K562 (cell line): ENCODE data around the gene SNX10. TPM values are rescaled to one million over a fixed set of nuclear protein-coding genes. Genes with fewer than 3 reads are reported as not detected.

Source experiments
- ATAC-seq: fragments of 200-7000 bp; cut with Tn5 transposase; 3 replicates; pipeline ENCODE4 v1.9.1; 2020; ENCODE audit warnings: moderate library complexity
- BruUV-seq: library from RNA; stranded (reverse); fragments of 400-500 nt; replicated peaks from 2 replicates; lab custom pipeline; 2021; lab: Mats Ljungman, UMichigan
- CTCF ChIA-PET: fragments of 300-600 bp; formaldehyde crosslinking; extraction: SDS; loops from one replicate; lab custom pipeline; 2021; ENCODE audit warnings: low intra/inter-chr PET ratio; lab: Yijun Ruan, JAX
- POLR2A ChIA-PET: fragments of 300-600, 350-650 bp; sonication (Branson Sonifier 250); formaldehyde crosslinking; extraction: SDS; loops from one replicate; lab custom pipeline; 2021; ENCODE audit warnings: antibody characterized with exemption, inconsistent platforms; lab: Yijun Ruan, JAX
- DNase-seq, 4 experiments: peaks; one replicate each; pipeline versions ENCODE4 v3.0.0 to v3.0.0-alpha.2; 2011 to 2018; ENCODE audit warnings: low spot score in 3 of 4, mixed read lengths in 3 of 4; ENCODE audit errors: extremely low read depth in 1 of 4
- FAIRE-seq: peaks from 2 replicates; lab custom pipeline; 2011; peaks lifted over from hg19 to GRCh38; lab: Jason Lieb, UNC
- H2AFZ ChIP-seq: 2 replicates; pipeline ENCODE4 v1.6.0; 2011; ENCODE audit warnings: low read depth, low read length, control low read depth, inconsistent platforms
- H3K27ac ChIP-seq: fragments of 200-600 bp; 3 replicates; pipeline ENCODE4 v1.8.0; 2011; ENCODE audit warnings: low read depth, mild to moderate bottlenecking, control low read depth, inconsistent platforms, low read length, moderate library complexity, mixed read lengths; ENCODE audit errors: extremely low read depth
- H3K27me3 ChIP-seq, 2 experiments: fragments of 300-600 bp in 1 of 2; 2 replicates in 1 of 2; 3 replicates in 1 of 2; pipeline versions ENCODE4 v1.6.0 to v1.8.0; 2011; ENCODE audit warnings: inconsistent platforms in 2 of 2, low read length in 2 of 2, mild to moderate bottlenecking in 1 of 2, mixed read lengths in 1 of 2, moderate library complexity in 1 of 2; ENCODE audit not compliant: control insufficient read depth in 2 of 2, insufficient read depth in 2 of 2
- H3K36me3 ChIP-seq: fragments of 300-600 bp; 3 replicates; pipeline ENCODE4 v1.8.0; 2011; ENCODE audit warnings: mild to moderate bottlenecking, low read length, inconsistent platforms; ENCODE audit not compliant: control insufficient read depth, insufficient read depth
- H3K4me1 ChIP-seq, 2 experiments: fragments of 200-600 bp in 1 of 2; replicated peaks in 1 of 2; 2 replicates in 1 of 2; 3 replicates in 1 of 2; pipeline versions ENCODE4 v1.5.1 to v1.8.0; 2011; ENCODE audit warnings: inconsistent platforms in 2 of 2, low read length in 2 of 2, mild to moderate bottlenecking in 1 of 2, mixed read lengths in 1 of 2, moderate library complexity in 1 of 2; ENCODE audit not compliant: control insufficient read depth in 2 of 2, insufficient read depth in 2 of 2
- H3K4me2 ChIP-seq: 2 replicates; pipeline ENCODE4 v1.6.1; 2011; ENCODE audit warnings: low read length, control low read depth, inconsistent platforms, mixed read lengths; ENCODE audit not compliant: insufficient read depth
- H3K4me3 ChIP-seq: fragments of 200-600 bp; sonication (generic), shearing (Covaris generic); 2 replicates; pipeline ENCODE4 v1.5.1; 2016; ENCODE audit warnings: control low read depth, inconsistent platforms
- H3K79me2 ChIP-seq: fragments of 200-600 bp; 3 replicates; pipeline ENCODE4 v1.8.0; 2011; ENCODE audit warnings: low read length, inconsistent platforms; ENCODE audit not compliant: control insufficient read depth, insufficient read depth
- H3K9ac ChIP-seq, 2 experiments: 2 replicates each; pipeline versions ENCODE4 v1.6.0 to v1.6.1; 2011; ENCODE audit warnings: low read depth in 2 of 2, low read length in 2 of 2, control low read depth in 1 of 2, inconsistent platforms in 1 of 2, mild to moderate bottlenecking in 1 of 2, mixed read lengths in 1 of 2; ENCODE audit not compliant: insufficient read depth in 1 of 2
- H3K9me1 ChIP-seq: one replicate; pipeline ENCODE4 v1.6.0; 2011; ENCODE audit warnings: inconsistent platforms, mild to moderate bottlenecking, low read length, moderate library complexity; ENCODE audit not compliant: control insufficient read depth, insufficient read depth
- H3K9me3 ChIP-seq: replicated peaks from 2 replicates; pipeline ENCODE4 v1.5.1; 2011; ENCODE audit warnings: low read depth, low read length, inconsistent platforms; ENCODE audit not compliant: control insufficient read depth, insufficient read depth
- H4K20me1 ChIP-seq: replicated peaks from 2 replicates; pipeline ENCODE4 v1.6.1; 2011; ENCODE audit warnings: low read length, inconsistent platforms, mixed read lengths; ENCODE audit not compliant: control insufficient read depth, insufficient read depth
- BACH1 ChIP-seq: fragments of 200-800 bp; sonication (Bioruptor generic); IDR thresholded peaks from 2 replicates; pipeline ENCODE4 v1.6.1; 2016; ENCODE audit warnings: missing genetic modification characterization, missing compliant biosample characterization
- GATAD2A ChIP-seq: fragments of 450-650 bp; IDR thresholded peaks from 2 replicates; pipeline ENCODE4 v1.6.1; 2017
- MAFG ChIP-seq: fragments of 450-650 bp; conservative IDR thresholded peaks from 2 replicates; pipeline ENCODE4 v1.6.1; 2016; ENCODE audit warnings: missing genetic modification characterization, missing compliant biosample characterization
- POLR2B ChIP-seq: fragments of 450-650 bp; IDR thresholded peaks from 2 replicates; pipeline ENCODE4 v1.6.1; 2018; ENCODE audit warnings: low read depth; ENCODE audit not compliant: partially characterized antibody
- SETDB1 ChIP-seq: IDR thresholded peaks from one replicate; pipeline ENCODE4 v1.6.1; 2012; ENCODE audit warnings: low read length, control low read depth, inconsistent platforms
- SRSF1 ChIP-seq: fragments of 200-400 bp; formaldehyde crosslinking; IDR thresholded peaks from 2 replicates; pipeline ENCODE4 v1.6.1; 2017; ENCODE audit warnings: mild to moderate bottlenecking, low read depth, low read length, moderate library complexity
- STAT5B ChIP-seq: fragments of 250-450 bp; sonication (Bioruptor Pico); IDR thresholded peaks from 2 replicates; pipeline ENCODE4 v1.8.0; 2021; ENCODE audit warnings: mild to moderate bottlenecking, inconsistent platforms
- TCF3 ChIP-seq: sonication (generic); formaldehyde crosslinking; IDR thresholded peaks from 2 replicates; pipeline ENCODE4 v1.4.0; 2020; ENCODE audit warnings: mild to moderate bottlenecking, missing genetic modification reagents
- U2AF1 ChIP-seq: fragments of 200-400 bp; formaldehyde crosslinking; optimal IDR thresholded peaks from 2 replicates; pipeline ENCODE3; 2017; ENCODE audit warnings: mild to moderate bottlenecking, low read depth, low read length, moderate library complexity
- ZNF146 ChIP-seq: IDR thresholded peaks from one replicate; pipeline ENCODE4 v1.6.1; 2018; ENCODE audit warnings: missing compliant biosample characterization; ENCODE audit not compliant: unreplicated experiment
- ZNF174 ChIP-seq: fragments of 250-450 bp; sonication (Bioruptor Pico); IDR thresholded peaks from 2 replicates; pipeline ENCODE4 v1.4.0; 2020; ENCODE audit warnings: mild to moderate bottlenecking
- ZNF354B ChIP-seq: fragments of 250-450 bp; sonication (Bioruptor Pico); IDR thresholded peaks from 2 replicates; pipeline ENCODE4 v1.4.0; 2020
- WGBS: fragments of 100-300 bp; shearing (Covaris generic); methylation state at CpG from one replicate; pipeline ENCODE4 v1.1.6; 2016; ENCODE audit warnings: low coverage, mixed read lengths; ENCODE audit not compliant: insufficient coverage; ENCODE audit errors: missing lambda C conversion rate; 5-methylcytosine and 5-hydroxymethylcytosine counted together
- in situ Hi-C: fragments of 300-500 bp; cut with MboI; formaldehyde crosslinking; loops from 4 replicates; pipeline ENCODE4 v1.15.0; 2018; ENCODE audit warnings: inconsistent platforms, mixed read lengths
- intact Hi-C: fragments of 100-400 bp; cut with micrococcal nuclease; formaldehyde crosslinking; loops from 2 replicates; pipeline ENCODE4 v1.14.2; 2022
- polyA plus RNA-seq, 8 experiments: library from polyadenylated mRNA; depleted of rRNA in 4 of 8; stranded (reverse) in 5 of 8; unstranded in 3 of 8; fragments of >200 nt; fragmentation: Nextera tagmentation in 2 of 8; fragmentation: Illumina TruSeq in 1 of 8; extraction: Ambion mirVana in 2 of 8; extraction: Trizol in 1 of 8; gene quantifications; 2 replicates each; pipeline versions ENCODE4 v1.2.1 to v1.2.3, GENCODE V29; 2011 to 2014; ENCODE audit warnings: inconsistent platforms in 1 of 8, missing spikeins in 1 of 8
- total RNA-seq, 7 experiments: library from RNA; depleted of rRNA in 6 of 7; stranded (reverse); fragments of >200 nt in 6 of 7; fragmentation: Illumina TruSeq in 2 of 7; extraction: Trizol in 2 of 7; gene quantifications; 2 replicates each; pipeline versions ENCODE4 v1.2.1 to v1.2.3, GENCODE V29; 2011 to 2021; ENCODE audit warnings: low replicate concordance in 1 of 7
- TF ChIP-seq, protein P1 (sequence below), 3 experiments: IDR thresholded peaks in 2 of 3; conservative IDR thresholded peaks in 1 of 3; 2 replicates each; pipeline ENCODE4 v1.5.1; 2011 to 2012; ENCODE audit warnings: low read length in 3 of 3, mild to moderate bottlenecking in 3 of 3, control low read depth in 2 of 3, improper control_type of control experiment in 1 of 3, inconsistent platforms in 1 of 3, low read depth in 1 of 3, mixed read lengths in 1 of 3, moderate library complexity in 1 of 3; ENCODE audit not compliant: insufficient read depth in 2 of 3
- TF ChIP-seq, protein P2 (sequence below): fragments of 450-650 bp; formaldehyde crosslinking; IDR thresholded peaks from 2 replicates; pipeline ENCODE4 v1.4.0; 2022; ENCODE audit warnings: mild to moderate bottlenecking, moderate library complexity
- TF ChIP-seq, protein P3 (sequence below): fragments of 250-450 bp; sonication (Bioruptor Pico); IDR thresholded peaks from 2 replicates; pipeline ENCODE4 v1.4.0; 2020; ENCODE audit warnings: borderline replicate concordance
- TF ChIP-seq, protein P4 (sequence below): fragments of 450-650 bp; IDR thresholded peaks from 2 replicates; pipeline ENCODE4 v1.6.1; 2016; ENCODE audit warnings: borderline replicate concordance
- TF ChIP-seq, protein P5 (sequence below): sonication (generic); formaldehyde crosslinking; IDR thresholded peaks from 2 replicates; pipeline ENCODE4 v1.8.1; 2023; ENCODE audit warnings: mild to moderate bottlenecking, missing genetic modification reagents, moderate library complexity

Gene SNX10
- total and polyA plus RNA-seq, 9 of the 15 experiments (the other 6 are each of a cell fraction or from before 2014, with no cell fraction given): 6.9 to 16.5 (median 11.5) TPM

DNA sequence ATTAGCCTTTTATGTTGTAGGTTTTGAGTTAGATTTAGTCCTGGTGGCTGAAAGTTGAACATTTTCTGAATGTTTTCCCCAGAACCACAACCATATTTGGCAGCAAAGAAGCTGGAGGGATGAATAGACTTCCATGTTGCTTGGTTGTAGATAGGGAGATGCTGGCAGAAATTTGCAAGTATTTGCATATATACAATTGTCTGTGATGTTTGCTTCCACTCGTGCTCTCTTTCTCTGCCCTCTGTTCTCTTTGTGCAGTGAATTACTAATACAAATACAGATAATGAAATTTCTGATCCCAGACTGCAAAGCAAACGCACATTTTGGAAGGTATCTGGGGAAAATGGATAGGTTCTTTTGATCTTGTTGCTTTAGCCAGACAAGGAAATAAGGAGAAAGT lies 96.1 kb downstream of the SNX10 start:
- H3K4me1 ChIP-seq: no peaks in the 10 kb centered on the region
- intact Hi-C loops (no loop called here), in situ Hi-C loops (loop anchor here (25.0 kb wide), 1 partner anchor 100 kb away; no protein-coding TSS in a partner anchor)
- H3K27ac ChIP-seq: no peak overlapping the region
- ChIA-PET CTCF (no interaction called here), POLR2A (no interaction called here)
- no peaks in the 10 kb centered on the region for H4K20me1 ChIP-seq
- no peaks in the 10 kb centered on the region for H3K9me1 ChIP-seq
- no peaks in the 10 kb centered on the region for H3K79me2 ChIP-seq
- no TSS peak for BruUV-seq
- no peak for ATAC-seq
- peaks cover 34 to 37% of the 10 kb centered on the region in 2 experiments for H3K27me3 ChIP-seq
- DNase-seq: no peak
- H3K36me3 ChIP-seq: no peaks in the 10 kb centered on the region
- no peak overlapping the region for H3K4me3 ChIP-seq
- FAIRE-seq: no peak
- no peaks in the 10 kb centered on the region for H3K9me3 ChIP-seq
- H2AFZ ChIP-seq: no peak overlapping the region
- WGBS: 0% methylated on average over 2 of the region's 2 CpGs
- no peak overlapping the region for H3K4me2 ChIP-seq
- no peak overlapping the region for H3K9ac ChIP-seq
- no peak for TF ChIP-seq MAFG (tag)
- TF ChIP-seq, protein P1, sequence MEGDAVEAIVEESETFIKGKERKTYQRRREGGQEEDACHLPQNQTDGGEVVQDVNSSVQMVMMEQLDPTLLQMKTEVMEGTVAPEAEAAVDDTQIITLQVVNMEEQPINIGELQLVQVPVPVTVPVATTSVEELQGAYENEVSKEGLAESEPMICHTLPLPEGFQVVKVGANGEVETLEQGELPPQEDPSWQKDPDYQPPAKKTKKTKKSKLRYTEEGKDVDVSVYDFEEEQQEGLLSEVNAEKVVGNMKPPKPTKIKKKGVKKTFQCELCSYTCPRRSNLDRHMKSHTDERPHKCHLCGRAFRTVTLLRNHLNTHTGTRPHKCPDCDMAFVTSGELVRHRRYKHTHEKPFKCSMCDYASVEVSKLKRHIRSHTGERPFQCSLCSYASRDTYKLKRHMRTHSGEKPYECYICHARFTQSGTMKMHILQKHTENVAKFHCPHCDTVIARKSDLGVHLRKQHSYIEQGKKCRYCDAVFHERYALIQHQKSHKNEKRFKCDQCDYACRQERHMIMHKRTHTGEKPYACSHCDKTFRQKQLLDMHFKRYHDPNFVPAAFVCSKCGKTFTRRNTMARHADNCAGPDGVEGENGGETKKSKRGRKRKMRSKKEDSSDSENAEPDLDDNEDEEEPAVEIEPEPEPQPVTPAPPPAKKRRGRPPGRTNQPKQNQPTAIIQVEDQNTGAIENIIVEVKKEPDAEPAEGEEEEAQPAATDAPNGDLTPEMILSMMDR (IDR thresholded peaks at IDR 0.05 in 2 of 3, conservative IDR thresholded peaks at IDR 0.05 in 1 of 3; ENCODE audit: insufficient read depth in 2 of 3, low read depth in 1 of 3, low read length in 3 of 3): no peak
- no peak for TF ChIP-seq ZNF146 (CRISPR knock-in tag)
- no peak for TF ChIP-seq BACH1 (tag)
- no peak for TF ChIP-seq SETDB1
- TF ChIP-seq, protein P2, sequence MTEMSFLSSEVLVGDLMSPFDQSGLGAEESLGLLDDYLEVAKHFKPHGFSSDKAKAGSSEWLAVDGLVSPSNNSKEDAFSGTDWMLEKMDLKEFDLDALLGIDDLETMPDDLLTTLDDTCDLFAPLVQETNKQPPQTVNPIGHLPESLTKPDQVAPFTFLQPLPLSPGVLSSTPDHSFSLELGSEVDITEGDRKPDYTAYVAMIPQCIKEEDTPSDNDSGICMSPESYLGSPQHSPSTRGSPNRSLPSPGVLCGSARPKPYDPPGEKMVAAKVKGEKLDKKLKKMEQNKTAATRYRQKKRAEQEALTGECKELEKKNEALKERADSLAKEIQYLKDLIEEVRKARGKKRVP (CRISPR knock-in tag): no peak
- TF ChIP-seq POLR2B: no peak
- no peak for TF ChIP-seq STAT5B (CRISPR knock-in tag)
- no peak for TF ChIP-seq SRSF1
- TF ChIP-seq ZNF354B: no peak
- TF ChIP-seq ZNF174 (CRISPR knock-in tag): no peak
- TF ChIP-seq, protein P3, sequence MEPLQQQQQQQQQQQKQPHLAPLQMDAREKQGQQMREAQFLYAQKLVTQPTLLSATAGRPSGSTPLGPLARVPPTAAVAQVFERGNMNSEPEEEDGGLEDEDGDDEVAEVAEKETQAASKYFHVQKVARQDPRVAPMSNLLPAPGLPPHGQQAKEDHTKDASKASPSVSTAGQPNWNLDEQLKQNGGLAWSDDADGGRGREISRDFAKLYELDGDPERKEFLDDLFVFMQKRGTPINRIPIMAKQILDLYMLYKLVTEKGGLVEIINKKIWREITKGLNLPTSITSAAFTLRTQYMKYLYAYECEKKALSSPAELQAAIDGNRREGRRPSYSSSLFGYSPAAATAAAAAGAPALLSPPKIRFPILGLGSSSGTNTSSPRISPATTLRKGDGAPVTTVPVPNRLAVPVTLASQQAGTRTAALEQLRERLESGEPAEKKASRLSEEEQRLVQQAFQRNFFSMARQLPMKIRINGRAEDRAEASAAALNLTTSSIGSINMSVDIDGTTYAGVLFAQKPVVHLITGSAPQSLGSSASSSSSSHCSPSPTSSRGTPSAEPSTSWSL (CRISPR knock-in tag): no peak
- no peak for TF ChIP-seq TCF3 (CRISPR knock-in tag)
- TF ChIP-seq, protein P4, sequence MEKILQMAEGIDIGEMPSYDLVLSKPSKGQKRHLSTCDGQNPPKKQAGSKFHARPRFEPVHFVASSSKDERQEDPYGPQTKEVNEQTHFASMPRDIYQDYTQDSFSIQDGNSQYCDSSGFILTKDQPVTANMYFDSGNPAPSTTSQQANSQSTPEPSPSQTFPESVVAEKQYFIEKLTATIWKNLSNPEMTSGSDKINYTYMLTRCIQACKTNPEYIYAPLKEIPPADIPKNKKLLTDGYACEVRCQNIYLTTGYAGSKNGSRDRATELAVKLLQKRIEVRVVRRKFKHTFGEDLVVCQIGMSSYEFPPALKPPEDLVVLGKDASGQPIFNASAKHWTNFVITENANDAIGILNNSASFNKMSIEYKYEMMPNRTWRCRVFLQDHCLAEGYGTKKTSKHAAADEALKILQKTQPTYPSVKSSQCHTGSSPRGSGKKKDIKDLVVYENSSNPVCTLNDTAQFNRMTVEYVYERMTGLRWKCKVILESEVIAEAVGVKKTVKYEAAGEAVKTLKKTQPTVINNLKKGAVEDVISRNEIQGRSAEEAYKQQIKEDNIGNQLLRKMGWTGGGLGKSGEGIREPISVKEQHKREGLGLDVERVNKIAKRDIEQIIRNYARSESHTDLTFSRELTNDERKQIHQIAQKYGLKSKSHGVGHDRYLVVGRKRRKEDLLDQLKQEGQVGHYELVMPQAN: no peak
- no peak for TF ChIP-seq U2AF1
- TF ChIP-seq, protein P5, sequence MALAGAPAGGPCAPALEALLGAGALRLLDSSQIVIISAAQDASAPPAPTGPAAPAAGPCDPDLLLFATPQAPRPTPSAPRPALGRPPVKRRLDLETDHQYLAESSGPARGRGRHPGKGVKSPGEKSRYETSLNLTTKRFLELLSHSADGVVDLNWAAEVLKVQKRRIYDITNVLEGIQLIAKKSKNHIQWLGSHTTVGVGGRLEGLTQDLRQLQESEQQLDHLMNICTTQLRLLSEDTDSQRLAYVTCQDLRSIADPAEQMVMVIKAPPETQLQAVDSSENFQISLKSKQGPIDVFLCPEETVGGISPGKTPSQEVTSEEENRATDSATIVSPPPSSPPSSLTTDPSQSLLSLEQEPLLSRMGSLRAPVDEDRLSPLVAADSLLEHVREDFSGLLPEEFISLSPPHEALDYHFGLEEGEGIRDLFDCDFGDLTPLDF: no peak
- TF ChIP-seq GATAD2A: no peak
